ENCODE data around the gene C2CD3. TPM values are rescaled to one million over a fixed set of nuclear protein-coding genes. Genes with fewer than 3 reads are reported as not detected.

C2CD3 gene
- total RNA-seq, 2 donors from 2014 or later, result 19.9 to 25.7 TPM

DNA sequence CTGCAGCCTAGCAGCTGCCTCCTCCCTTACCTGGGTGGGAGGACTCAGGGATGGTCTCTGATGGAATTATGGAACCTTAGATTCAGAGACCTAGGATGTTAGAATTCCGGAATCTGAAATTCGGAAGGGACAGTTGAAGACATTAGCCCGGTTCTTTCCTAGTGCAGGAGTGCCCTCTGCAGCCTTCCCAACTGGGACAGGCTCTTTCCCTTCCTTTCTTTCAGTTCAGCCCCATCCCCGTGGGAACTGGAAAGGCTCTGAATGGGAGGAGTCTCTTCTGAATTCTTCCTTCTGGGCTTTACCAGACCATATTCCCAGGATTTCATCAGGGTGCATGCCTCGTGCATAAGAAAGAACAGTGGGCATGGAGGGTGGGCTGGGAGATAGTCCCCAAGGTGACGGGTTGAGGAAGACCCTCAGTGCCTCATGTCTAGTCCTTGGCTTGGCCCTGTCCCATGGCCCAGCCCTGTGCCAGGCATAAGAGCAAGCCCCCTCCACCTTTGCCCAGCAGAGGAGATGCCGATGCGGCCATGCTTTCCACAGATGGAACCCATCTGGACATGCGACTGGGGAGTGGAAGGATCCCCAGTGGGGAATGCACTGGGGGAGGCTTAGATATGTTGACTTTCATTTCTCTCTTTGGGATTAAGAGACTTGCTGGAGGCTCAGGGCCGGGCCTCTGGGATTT, 205.6 kb downstream of the C2CD3 start:
- Histone ChIP-seq H3K4me1 (no peaks in the 10 kb centered on the region), H3K27me3 (no peaks in the 10 kb centered on the region), H3K9ac (ENCODE audit: low read depth in 2 of 2, low read length in 2 of 2) (no peak overlapping the region), H3K36me3 (no peaks in the 10 kb centered on the region), H3K4me3 (no peak overlapping the region), H3K9me3 (no peaks in the 10 kb centered on the region), H3K27ac (no peak overlapping the region)
- TF ChIP-seq CTCF (IDR thresholded peaks at IDR 0.05), result no peak
- intact Hi-C loops (cut with DNase I), result no loop called here
- DNase-seq, result no peak

GRCh38 chr11:73963861-73964260, 206.9 kb downstream of the C2CD3 start:
- H3K36me3 ChIP-seq, result no peaks in the 10 kb centered on the region
- no peak overlapping the region for H3K27ac ChIP-seq
- no peak overlapping the region for H3K4me3 ChIP-seq
- no peak overlapping the region for H3K9ac ChIP-seq (ENCODE audit: low read depth in 2 of 2, low read length in 2 of 2)
- no peak for TF ChIP-seq CTCF (IDR thresholded peaks at IDR 0.05)
- DNase-seq, result no peak
- H3K27me3 ChIP-seq, result no peaks in the 10 kb centered on the region
- no peaks in the 10 kb centered on the region for H3K4me1 ChIP-seq
- intact Hi-C loops (cut with DNase I), result loop anchor here (5.0 kb wide), 1 partner anchor 128 kb away; no protein-coding TSS in a partner anchor
- H3K9me3 ChIP-seq, result no peaks in the 10 kb centered on the region

Other genes starting within 250 kb of the C2CD3 start
- not detected for gene DNAJB13, start 220.0 kb downstream of the C2CD3 start, total RNA-seq
- 10 to 100 TPM; 43.0 to 64.0 TPM for gene UCP2, start 188.2 kb downstream of the C2CD3 start, total RNA-seq
- 1 to 10 TPM in 1 of 2 donors, under 1 TPM in 1; 0.66 to 1.5 TPM for gene UCP3, start 161.9 kb downstream of the C2CD3 start, total RNA-seq
- gene PPME1, start 287 bp upstream of the C2CD3 start, total RNA-seq, result 10 to 100 TPM; 44.1 to 61.5 TPM
- gene P4HA3, start 140.6 kb upstream of the C2CD3 start, total RNA-seq, result under 1 TPM; 0.12 to 0.85 TPM
- 10 to 100 TPM in 1 of 2 donors, 1 to 10 TPM in 1; 7.8 to 11.1 TPM for gene PGM2L1, start 227.4 kb upstream of the C2CD3 start, total RNA-seq

All from colonic mucosa (tissue), 4 donors.